ENCODE data around the gene FAM3C.

GRCh38 chr7:121371883-121372282, 24.2 kb downstream of the FAM3C start:
- no peak for TF ChIP-seq ZNF274 (IDR thresholded peaks at IDR 0.05; ENCODE audit: insufficient read depth, insufficient read length)
- no peak for TF ChIP-seq SPI1 (IDR thresholded peaks at IDR 0.05; ENCODE audit: borderline replicate concordance, insufficient read depth, low read depth, low read length)
- no peak for TF ChIP-seq CTCF (IDR thresholded peaks at IDR 0.05 in 2 of 3, conservative IDR thresholded peaks at IDR 0.05 in 1 of 3; ENCODE audit: control insufficient read depth in 2 of 3, extremely low read depth in 1 of 3, insufficient read depth in 1 of 3, low read depth in 3 of 3, low read length in 3 of 3)
- no peak for TF ChIP-seq CBFB (IDR thresholded peaks at IDR 0.05; ENCODE audit: low read depth)
- no peak for TF ChIP-seq MLLT1 (IDR thresholded peaks at IDR 0.05)
- TF ChIP-seq PAX5 (IDR thresholded peaks at IDR 0.05; ENCODE audit: borderline replicate concordance, low read depth, low read length) = no peak
- no peak for TF ChIP-seq POLR2AphosphoS2 (IDR thresholded peaks at IDR 0.05; ENCODE audit: low read depth, low read length)
- TF ChIP-seq EZH2 (IDR thresholded peaks at IDR 0.05; ENCODE audit: borderline replicate concordance, control insufficient read depth, low read depth, low read length) = no peak
- TF ChIP-seq SRF (IDR thresholded peaks at IDR 0.05; ENCODE audit: low read depth in 2 of 2, low read length in 2 of 2) = no peak

All from GM12878 (cell line).